GM12891 (cell line): ENCODE data around the gene MAPRE2.

Source experiments
- PAX5 ChIP-seq: IDR thresholded peaks from 2 replicates; pipeline ENCODE4 v1.6.1; 2011; ENCODE audit warnings: low read length, moderate library complexity, mild to moderate bottlenecking; ENCODE audit not compliant: insufficient read depth, severe bottlenecking
- POLR2A ChIP-seq: IDR thresholded peaks from 2 replicates; pipeline ENCODE4 v1.6.1; 2011; ENCODE audit warnings: low read depth, low read length, control low read depth
- POLR2AphosphoS5 ChIP-seq: IDR thresholded peaks from 2 replicates; pipeline ENCODE4 v1.6.1; 2011; ENCODE audit warnings: low read depth, low read length, control low read depth
- SPI1 ChIP-seq: IDR thresholded peaks from 2 replicates; pipeline ENCODE4 v1.6.1; 2011; ENCODE audit warnings: low read depth, low read length, control low read depth
- TAF1 ChIP-seq: IDR thresholded peaks from 2 replicates; pipeline ENCODE4 v1.6.1; 2011; ENCODE audit warnings: low read depth, low read length, control low read depth

GRCh38 chr18:35061336-35061735, 20.1 kb downstream of the MAPRE2 start:
- TF ChIP-seq SPI1 (no peak), TAF1 (no peak), POLR2A (no peak), POLR2AphosphoS5 (no peak), PAX5 (no peak)
